ENCODE results near the gene UBE2E2.

DNA sequence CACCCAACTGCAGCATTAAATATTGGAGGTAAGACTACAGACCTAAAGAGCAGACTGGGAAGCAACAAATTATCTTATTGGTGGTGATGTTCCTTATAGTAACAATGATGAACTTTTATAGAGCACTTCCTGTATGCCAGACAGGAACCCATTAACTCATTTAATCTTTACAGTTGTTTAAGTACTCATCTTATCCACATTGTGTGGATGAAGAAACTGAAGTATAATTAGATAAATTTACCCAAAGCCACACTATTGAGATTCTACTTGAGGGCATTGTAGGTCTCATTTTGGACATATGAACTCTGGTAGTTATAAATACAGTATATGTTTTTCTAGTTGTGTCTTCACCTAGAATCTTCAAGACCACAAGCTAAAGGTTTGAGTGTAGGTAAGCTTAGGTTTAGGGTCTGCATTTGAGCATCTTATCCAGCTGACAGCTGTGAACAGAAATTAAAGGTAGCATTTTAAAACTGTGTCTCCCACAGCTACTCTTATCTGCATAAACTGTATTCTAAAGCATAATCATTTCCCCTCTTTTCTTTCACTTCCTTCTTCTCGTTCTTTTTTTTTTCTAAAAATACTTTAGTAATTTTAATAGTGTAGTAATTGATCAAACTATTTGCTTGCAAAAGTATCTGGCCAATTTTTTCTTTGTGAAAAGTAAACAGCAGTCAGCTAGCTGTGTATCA is 138.2 kb downstream of the UBE2E2 start:
- no peak for TF ChIP-seq MAX (IDR thresholded peaks at IDR 0.05)
- no peak for TF ChIP-seq EGR1 (IDR thresholded peaks at IDR 0.05)

Measured in Ishikawa (cell line).